ENCODE data around the gene DHCR24.
A peak's percentile ranks its signal among the peaks of the same experiment; 100 is the strongest.
"Not testable (repeated sequence)": the region's sequence is repeated elsewhere in the genome, so short reads cannot be mapped to it uniquely, and the experiment has no call there.

The DHCR24 gene

GRCh38 chr1:54882519-54882918 lies 4.5 kb downstream of the DHCR24 start:
- H3K4me3 ChIP-seq (ENCODE audit: low read length), result no peak overlapping the region

DNA sequence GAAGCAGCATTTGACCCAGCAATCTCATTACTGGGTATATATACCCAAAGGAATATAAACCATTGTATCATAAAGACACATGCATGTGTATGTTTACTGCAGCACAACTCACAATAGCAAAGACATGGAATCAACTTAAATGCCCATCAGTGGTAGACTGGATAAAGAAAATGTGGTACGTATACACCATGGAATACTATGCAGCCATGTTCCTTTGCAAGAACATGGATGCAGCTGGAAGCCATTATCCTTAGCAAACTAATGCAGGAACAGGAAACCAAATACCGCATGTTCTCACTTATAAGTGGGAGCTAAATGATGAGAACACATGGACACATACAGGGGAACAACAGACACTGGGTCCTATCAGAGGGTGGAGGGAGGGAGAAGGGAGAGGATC lies 5.4 kb downstream of the DHCR24 start:
- WGBS (ENCODE audit: extremely low coverage, insufficient coverage, low lambda C conversion rate), result no CpG with 5 or more reads among the region's 2 CpGs

More at GRCh38 chr1:54882519-54882918, 4.5 kb downstream of the DHCR24 start:
- no peaks in the 10 kb centered on the region for H3K79me1 ChIP-seq (ENCODE audit: low read length)
- DNase-seq, result no peak
- H2AK5ac ChIP-seq (ENCODE audit: low read length), result no peak overlapping the region
- H4K5ac ChIP-seq (ENCODE audit: low read length), result no peak overlapping the region
- no peak overlapping the region for H3K56ac ChIP-seq (ENCODE audit: low read length)
- H3K27me3 ChIP-seq (ENCODE audit: insufficient read depth, low read length, poor library complexity), result no peaks in the 10 kb centered on the region
- H2BK15ac ChIP-seq (replicated peaks; ENCODE audit: low read depth), result no peak overlapping the region
- no peak overlapping the region for H3K4ac ChIP-seq (ENCODE audit: low read depth, low read length)
- H3K27ac ChIP-seq (ENCODE audit: low read depth, low read length), result no peak overlapping the region
- no peak overlapping the region for H2BK5ac ChIP-seq (ENCODE audit: low read length)
- peaks cover 5% of the 10 kb centered on the region for H3K36me3 ChIP-seq (ENCODE audit: control insufficient read depth, insufficient read depth, low read length)
- H3K9ac ChIP-seq (ENCODE audit: low read length), result no peak overlapping the region
- WGBS (ENCODE audit: extremely low coverage, insufficient coverage, low lambda C conversion rate), result no CpG with 5 or more reads among the region's 1 CpG
- H3K18ac ChIP-seq (ENCODE audit: low read length), result no peak overlapping the region
- H3K79me2 ChIP-seq (ENCODE audit: control insufficient read depth, insufficient read depth, low read length), result peaks cover 79% of the 10 kb centered on the region
- peaks cover 16% of the 10 kb centered on the region for H3K4me1 ChIP-seq (ENCODE audit: control insufficient read depth, low read depth, low read length)
- H4K8ac ChIP-seq (ENCODE audit: low read depth, low read length), result no peak overlapping the region
- H3K23ac ChIP-seq (ENCODE audit: low read length), result no peak overlapping the region
- no peak overlapping the region for H3K4me2 ChIP-seq (ENCODE audit: low read length)
- H2BK120ac ChIP-seq (ENCODE audit: low read depth, low read length), result no peak overlapping the region

DNA sequence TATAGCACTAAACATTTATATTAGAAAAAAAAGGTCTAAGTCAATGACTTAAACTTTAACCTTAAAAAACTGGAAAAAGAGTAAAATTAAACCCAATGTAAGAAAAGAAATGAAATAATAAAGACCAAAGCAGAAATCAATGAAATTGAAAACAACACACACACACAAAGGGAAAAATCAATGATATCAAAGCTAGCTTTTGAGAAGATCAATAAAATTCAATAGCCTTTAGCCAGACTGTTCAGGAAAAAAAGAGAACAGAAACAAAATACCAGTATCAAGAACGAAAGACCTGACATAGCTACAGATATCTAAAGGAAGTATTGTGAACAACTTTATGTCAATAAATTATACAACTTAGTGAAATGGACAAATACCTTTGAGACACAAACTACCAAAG lies 7.1 kb downstream of the DHCR24 start:
- H2BK120ac ChIP-seq (ENCODE audit: low read depth, low read length), result no peak overlapping the region
- H2AK5ac ChIP-seq (ENCODE audit: low read length), result no peak overlapping the region
- H3K27me3 ChIP-seq (ENCODE audit: insufficient read depth, low read length, poor library complexity), result no peaks in the 10 kb centered on the region
- no peak overlapping the region for H4K8ac ChIP-seq (ENCODE audit: low read depth, low read length)
- peaks cover 13% of the 10 kb centered on the region for H3K36me3 ChIP-seq (ENCODE audit: control insufficient read depth, insufficient read depth, low read length)
- H3K23ac ChIP-seq (ENCODE audit: low read length), result no peak overlapping the region
- no peak overlapping the region for H3K27ac ChIP-seq (ENCODE audit: low read depth, low read length)
- no peak overlapping the region for H3K4me3 ChIP-seq (ENCODE audit: low read length)
- H4K5ac ChIP-seq (ENCODE audit: low read length), result no peak overlapping the region
- no peak overlapping the region for H3K4me2 ChIP-seq (ENCODE audit: low read length)
- WGBS (ENCODE audit: extremely low coverage, insufficient coverage, low lambda C conversion rate), result no CpG with 5 or more reads among the region's 1 CpG
- no peak overlapping the region for H2BK5ac ChIP-seq (ENCODE audit: low read length)
- no peak overlapping the region for H3K56ac ChIP-seq (ENCODE audit: low read length)
- no peak overlapping the region for H3K4ac ChIP-seq (ENCODE audit: low read depth, low read length)
- no peak overlapping the region for H3K18ac ChIP-seq (ENCODE audit: low read length)
- H3K9ac ChIP-seq (ENCODE audit: low read length), result no peak overlapping the region
- H3K79me1 ChIP-seq (ENCODE audit: low read length), result peaks cover 12% of the 10 kb centered on the region
- peaks cover 11% of the 10 kb centered on the region for H3K4me1 ChIP-seq (ENCODE audit: control insufficient read depth, low read depth, low read length)
- peaks cover 74% of the 10 kb centered on the region for H3K79me2 ChIP-seq (ENCODE audit: control insufficient read depth, insufficient read depth, low read length)
- H2BK15ac ChIP-seq (replicated peaks; ENCODE audit: low read depth), result no peak overlapping the region
- DNase-seq, result no peak

More for the DNA sequence above, 5.4 kb downstream of the DHCR24 start:
- H3K23ac ChIP-seq (ENCODE audit: low read length); H3K4me2 ChIP-seq (ENCODE audit: low read length); H3K36me3 ChIP-seq (ENCODE audit: control insufficient read depth, insufficient read depth, low read length); H3K27ac ChIP-seq (ENCODE audit: low read depth, low read length); H2AK5ac ChIP-seq (ENCODE audit: low read length); H2BK15ac ChIP-seq (replicated peaks; ENCODE audit: low read depth); H4K8ac ChIP-seq (ENCODE audit: low read depth, low read length); H3K9ac ChIP-seq (ENCODE audit: low read length); H3K56ac ChIP-seq (ENCODE audit: low read length); DNase-seq; H2BK120ac ChIP-seq (ENCODE audit: low read depth, low read length); H3K4me3 ChIP-seq (ENCODE audit: low read length); H2BK5ac ChIP-seq (ENCODE audit: low read length); H4K5ac ChIP-seq (ENCODE audit: low read length); H3K4ac ChIP-seq (ENCODE audit: low read depth, low read length); H3K79me1 ChIP-seq (ENCODE audit: low read length); H3K18ac ChIP-seq (ENCODE audit: low read length); H3K27me3 ChIP-seq (ENCODE audit: insufficient read depth, low read length, poor library complexity): not testable (repeated sequence)
- Histone ChIP-seq H3K4me1 (ENCODE audit: control insufficient read depth, low read depth, low read length) (peaks cover 17% of the 10 kb centered on the region), H3K79me2 (ENCODE audit: control insufficient read depth, insufficient read depth, low read length) (peaks cover 77% of the 10 kb centered on the region)

- no peak overlapping the region for H2BK15ac ChIP-seq (replicated peaks; ENCODE audit: low read depth)
- no peak overlapping the region for H3K27ac ChIP-seq (ENCODE audit: low read depth, low read length)
- peaks cover 4% of the 10 kb centered on the region for H3K4me1 ChIP-seq (ENCODE audit: control insufficient read depth, low read depth, low read length)
- H3K18ac ChIP-seq (ENCODE audit: low read length), result no peak overlapping the region
- H4K8ac ChIP-seq (ENCODE audit: low read depth, low read length), result no peak overlapping the region
- no peak overlapping the region for H4K5ac ChIP-seq (ENCODE audit: low read length)
- peaks cover 54% of the 10 kb centered on the region for H3K79me2 ChIP-seq (ENCODE audit: control insufficient read depth, insufficient read depth, low read length)
- H3K36me3 ChIP-seq (ENCODE audit: control insufficient read depth, insufficient read depth, low read length), result peaks cover 30% of the 10 kb centered on the region
- H3K4me3 ChIP-seq (ENCODE audit: low read length), result no peak overlapping the region
- H2AK5ac ChIP-seq (ENCODE audit: low read length), result no peak overlapping the region
- H3K56ac ChIP-seq (ENCODE audit: low read length), result no peak overlapping the region
- H2BK120ac ChIP-seq (ENCODE audit: low read depth, low read length), result no peak overlapping the region
- H3K23ac ChIP-seq (ENCODE audit: low read length), result no peak overlapping the region
- no peak overlapping the region for H3K4me2 ChIP-seq (ENCODE audit: low read length)
- DNase-seq, result peak; percentile 92
- H3K4ac ChIP-seq (ENCODE audit: low read depth, low read length), result no peak overlapping the region
- H3K27me3 ChIP-seq (ENCODE audit: insufficient read depth, low read length, poor library complexity), result no peaks in the 10 kb centered on the region
- WGBS (ENCODE audit: extremely low coverage, insufficient coverage, low lambda C conversion rate), result no CpG with 5 or more reads among the region's 5 CpGs
- peaks cover 27% of the 10 kb centered on the region for H3K79me1 ChIP-seq (ENCODE audit: low read length)
- peak overlapping the region; percentile 24 for H2BK5ac ChIP-seq (ENCODE audit: low read length)
- H3K9ac ChIP-seq (ENCODE audit: low read length), result no peak overlapping the region
These were observed 10.2 kb downstream of the DHCR24 start for GRCh38 chr1:54876814-54877213.

GRCh38 chr1:54875000-54875399 lies 12.0 kb downstream of the DHCR24 start:
- Histone ChIP-seq H3K4me2 (ENCODE audit: low read length) (no peak overlapping the region), H4K8ac (ENCODE audit: low read depth, low read length) (no peak overlapping the region), H2BK5ac (ENCODE audit: low read length) (no peak overlapping the region), H4K5ac (ENCODE audit: low read length) (no peak overlapping the region), H3K4me1 (ENCODE audit: control insufficient read depth, low read depth, low read length) (peaks cover 4% of the 10 kb centered on the region), H3K9ac (ENCODE audit: low read length) (no peak overlapping the region), H2BK120ac (ENCODE audit: low read depth, low read length) (no peak overlapping the region), H3K27ac (ENCODE audit: low read depth, low read length) (no peak overlapping the region), H3K56ac (ENCODE audit: low read length) (no peak overlapping the region), H3K23ac (ENCODE audit: low read length) (no peak overlapping the region), H3K4me3 (ENCODE audit: low read length) (no peak overlapping the region), H3K4ac (ENCODE audit: low read depth, low read length) (no peak overlapping the region), H2BK15ac (replicated peaks; ENCODE audit: low read depth) (no peak overlapping the region), H3K18ac (ENCODE audit: low read length) (no peak overlapping the region), H3K79me1 (ENCODE audit: low read length) (peaks cover 37% of the 10 kb centered on the region), H2AK5ac (ENCODE audit: low read length) (no peak overlapping the region), H3K79me2 (ENCODE audit: control insufficient read depth, insufficient read depth, low read length) (peaks cover 46% of the 10 kb centered on the region), H3K27me3 (ENCODE audit: insufficient read depth, low read length, poor library complexity) (no peaks in the 10 kb centered on the region), H3K36me3 (ENCODE audit: control insufficient read depth, insufficient read depth, low read length) (peaks cover 42% of the 10 kb centered on the region)
- WGBS (ENCODE audit: extremely low coverage, insufficient coverage, low lambda C conversion rate), result no CpG with 5 or more reads among the region's 5 CpGs
- DNase-seq, result no peak

DNA sequence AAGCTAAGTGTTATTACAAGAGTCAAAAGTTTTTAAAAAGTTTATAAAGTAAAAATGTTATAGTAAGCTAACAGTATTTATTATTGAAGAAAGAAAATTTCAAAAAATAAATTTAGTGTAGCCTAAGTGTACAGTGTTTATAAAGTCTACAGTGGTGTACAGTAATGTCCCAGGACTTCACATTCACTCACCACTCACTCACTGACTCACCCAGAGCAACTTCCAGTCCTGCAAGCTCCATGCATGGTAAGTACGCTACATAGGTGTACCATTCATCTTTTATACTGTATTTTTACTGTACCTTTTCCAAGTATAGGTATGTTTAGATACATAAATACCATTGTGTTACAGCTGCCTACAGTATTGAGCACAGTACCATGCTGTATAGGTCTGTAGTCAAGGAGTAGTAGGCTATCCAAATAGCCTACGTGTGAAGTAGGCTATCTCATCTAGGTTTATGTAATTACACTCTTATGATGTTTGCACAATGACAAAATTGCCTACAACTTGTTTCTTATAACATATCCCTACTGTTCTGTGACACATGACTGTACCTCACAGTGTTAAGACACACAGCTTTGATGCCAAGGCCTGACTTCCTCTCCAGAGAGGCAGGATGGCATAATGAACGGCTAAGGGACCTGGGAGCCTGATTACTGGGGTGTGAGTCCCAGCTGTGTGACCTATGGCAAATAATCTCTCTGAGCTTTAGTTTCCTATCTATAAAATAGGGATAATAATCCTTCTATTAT lies 12.7 kb downstream of the DHCR24 start:
- H2BK5ac ChIP-seq (ENCODE audit: low read length), result no peak overlapping the region
- H3K9ac ChIP-seq (ENCODE audit: low read length), result no peak overlapping the region
- H2AK5ac ChIP-seq (ENCODE audit: low read length), result no peak overlapping the region
- peaks cover 42% of the 10 kb centered on the region for H3K36me3 ChIP-seq (ENCODE audit: control insufficient read depth, insufficient read depth, low read length)
- no peak overlapping the region for H3K4me2 ChIP-seq (ENCODE audit: low read length)
- no peak overlapping the region for H3K4ac ChIP-seq (ENCODE audit: low read depth, low read length)
- no peak overlapping the region for H2BK15ac ChIP-seq (replicated peaks; ENCODE audit: low read depth)
- DNase-seq, result no peak
- peaks cover 4% of the 10 kb centered on the region for H3K4me1 ChIP-seq (ENCODE audit: control insufficient read depth, low read depth, low read length)
- no peak overlapping the region for H3K27ac ChIP-seq (ENCODE audit: low read depth, low read length)
- H3K18ac ChIP-seq (ENCODE audit: low read length), result no peak overlapping the region
- no peak overlapping the region for H3K23ac ChIP-seq (ENCODE audit: low read length)
- no peak overlapping the region for H4K5ac ChIP-seq (ENCODE audit: low read length)
- no peak overlapping the region for H4K8ac ChIP-seq (ENCODE audit: low read depth, low read length)
- WGBS (ENCODE audit: extremely low coverage, insufficient coverage, low lambda C conversion rate), result no CpG with 5 or more reads among the region's 3 CpGs
- no peaks in the 10 kb centered on the region for H3K27me3 ChIP-seq (ENCODE audit: insufficient read depth, low read length, poor library complexity)
- H3K79me2 ChIP-seq (ENCODE audit: control insufficient read depth, insufficient read depth, low read length), result peaks cover 44% of the 10 kb centered on the region
- peaks cover 37% of the 10 kb centered on the region for H3K79me1 ChIP-seq (ENCODE audit: low read length)
- H2BK120ac ChIP-seq (ENCODE audit: low read depth, low read length), result no peak overlapping the region
- no peak overlapping the region for H3K4me3 ChIP-seq (ENCODE audit: low read length)
- no peak overlapping the region for H3K56ac ChIP-seq (ENCODE audit: low read length)
